WTC11 (cell line): ENCODE measurements around the gene SOSTDC1. TPM values are rescaled to one million over a fixed set of nuclear protein-coding genes. Genes with fewer than 3 reads are reported as not detected.

Source experiments
- ATAC-seq: fragments of 200-7000 bp; cut with Tn5 transposase; 2 replicates; pipeline ENCODE4 v1.10.0; 2021; ENCODE audit warnings: mild to moderate bottlenecking, moderate library complexity
- CTCF ChIA-PET: fragments of 300-600 bp; sonication (Branson Sonifier 250); formaldehyde crosslinking; loops from one replicate; lab custom pipeline; 2021; ENCODE audit warnings: antibody characterized with exemption; lab: Charles Lee
- POLR2A ChIA-PET: fragments of 350-600 bp; sonication (Branson Sonifier 250); formaldehyde crosslinking; loops from one replicate; lab custom pipeline; 2021; ENCODE audit warnings: antibody characterized with exemption; lab: Charles Lee
- DNase-seq: peaks from one replicate; pipeline ENCODE4 v3.0.0; 2021; ENCODE audit warnings: low spot score
- H3K27ac Mint-ChIP-seq: 2 replicates; pipeline ENCODE4 v1.8.0; 2021; ENCODE audit warnings: mixed read lengths
- H3K27me3 Mint-ChIP-seq: 2 replicates; pipeline ENCODE4 v1.8.0; 2021; ENCODE audit warnings: low read depth, mild to moderate bottlenecking, moderate library complexity, mixed read lengths
- H3K36me3 Mint-ChIP-seq: 2 replicates; pipeline ENCODE4 v1.8.0; 2021; ENCODE audit warnings: mixed read lengths
- H3K4me1 Mint-ChIP-seq: 2 replicates; pipeline ENCODE4 v1.8.0; 2022; ENCODE audit warnings: mixed read lengths
- H3K4me3 Mint-ChIP-seq: 2 replicates; pipeline ENCODE4 v1.8.0; 2021; ENCODE audit warnings: mild to moderate bottlenecking, moderate library complexity, mixed read lengths
- H3K9me3 Mint-ChIP-seq: 2 replicates; pipeline ENCODE4 v1.8.0; 2021; ENCODE audit warnings: mixed read lengths
- CBFB ChIP-seq: sonication (generic); formaldehyde crosslinking; IDR thresholded peaks from 2 replicates; pipeline ENCODE4 v1.8.1; 2022; ENCODE audit warnings: mild to moderate bottlenecking, low read depth, missing genetic modification reagents
- EMX1 ChIP-seq: fragments of 250-450 bp; sonication (Bioruptor Pico); IDR thresholded peaks from 2 replicates; pipeline ENCODE4 v1.8.0; 2021; ENCODE audit warnings: mild to moderate bottlenecking
- GRHL2 ChIP-seq: fragments of 250-450 bp; sonication (Bioruptor Pico); IDR thresholded peaks from 2 replicates; pipeline ENCODE4 v1.8.0; 2022; ENCODE audit warnings: mild to moderate bottlenecking, moderate library complexity; ENCODE audit not compliant: insufficient replicate concordance, severe bottlenecking
- JAZF1 ChIP-seq: fragments of 250-450 bp; sonication (Bioruptor Pico); IDR thresholded peaks from 2 replicates; pipeline ENCODE4 v1.9.0; 2021; ENCODE audit warnings: moderate library complexity, mild to moderate bottlenecking, inconsistent platforms
- JUN ChIP-seq: sonication (generic); formaldehyde crosslinking; IDR thresholded peaks from 2 replicates; pipeline ENCODE4 v1.8.0; 2023; ENCODE audit warnings: mild to moderate bottlenecking, missing genetic modification reagents
- NFATC4 ChIP-seq: fragments of 250-450 bp; sonication (Bioruptor Pico); IDR thresholded peaks from 2 replicates; pipeline ENCODE4 v1.9.0; 2021; ENCODE audit warnings: mild to moderate bottlenecking
- NR2C2 ChIP-seq: sonication (generic); formaldehyde crosslinking; IDR thresholded peaks from 2 replicates; pipeline ENCODE4 v1.8.0; 2022; ENCODE audit warnings: mild to moderate bottlenecking, missing genetic modification reagents
- SMAD4 ChIP-seq: sonication (generic); formaldehyde crosslinking; IDR thresholded peaks from 2 replicates; pipeline ENCODE4 v1.8.0; 2022; ENCODE audit warnings: mild to moderate bottlenecking, missing genetic modification reagents
- SOX15 ChIP-seq: fragments of 250-450 bp; sonication (Bioruptor Pico); IDR thresholded peaks from 2 replicates; pipeline ENCODE4 v1.9.0; 2021; ENCODE audit warnings: mild to moderate bottlenecking
- SP1 ChIP-seq: sonication (generic); formaldehyde crosslinking; conservative IDR thresholded peaks from 2 replicates; pipeline ENCODE4 v1.8.1; 2022; ENCODE audit warnings: missing genetic modification reagents
- ZBTB21 ChIP-seq: sonication (generic); formaldehyde crosslinking; IDR thresholded peaks from 2 replicates; pipeline ENCODE4 v1.8.1; 2023; ENCODE audit warnings: mild to moderate bottlenecking, missing genetic modification reagents, borderline replicate concordance
- ZNF263 ChIP-seq: sonication (generic); formaldehyde crosslinking; IDR thresholded peaks from 2 replicates; pipeline ENCODE4 v1.8.1; 2022; ENCODE audit warnings: low read depth, mild to moderate bottlenecking, moderate library complexity, missing genetic modification reagents
- ZNF317 ChIP-seq: sonication (generic); formaldehyde crosslinking; IDR thresholded peaks from 2 replicates; pipeline ENCODE4 v1.8.1; 2023; ENCODE audit warnings: low read depth, mild to moderate bottlenecking, moderate library complexity, missing genetic modification reagents, borderline replicate concordance
- ZNF423 ChIP-seq: fragments of 250-450 bp; sonication (Bioruptor Pico); IDR thresholded peaks from 2 replicates; pipeline ENCODE4 v2.1.2; 2022; ENCODE audit warnings: mild to moderate bottlenecking, moderate library complexity
- total RNA-seq: library from RNA; stranded (reverse); gene quantifications from 3 replicates; pipeline ENCODE4 v1.2.3, GENCODE V29; 2021
- TF ChIP-seq, protein P1 (sequence below): sonication (generic); formaldehyde crosslinking; IDR thresholded peaks from 2 replicates; pipeline ENCODE4 v1.8.1; 2023; ENCODE audit warnings: mild to moderate bottlenecking, missing genetic modification reagents, moderate library complexity
- TF ChIP-seq, protein P2 (sequence below): sonication (generic); formaldehyde crosslinking; IDR thresholded peaks from 2 replicates; pipeline ENCODE4 v1.8.1; 2022; ENCODE audit warnings: low read depth, missing genetic modification reagents, borderline replicate concordance
- TF ChIP-seq, protein P3 (sequence below): sonication (generic); formaldehyde crosslinking; IDR thresholded peaks from 2 replicates; pipeline ENCODE4 v1.8.1; 2023; ENCODE audit warnings: mild to moderate bottlenecking, moderate library complexity, missing genetic modification reagents
- TF ChIP-seq, protein P4 (sequence below): sonication (generic); formaldehyde crosslinking; IDR thresholded peaks from 2 replicates; pipeline ENCODE4 v1.8.1; 2023; ENCODE audit warnings: mild to moderate bottlenecking, missing genetic modification reagents
- TF ChIP-seq, protein P5 (sequence below): sonication (generic); formaldehyde crosslinking; IDR thresholded peaks from 2 replicates; pipeline ENCODE4 v1.8.0; 2022; ENCODE audit warnings: mild to moderate bottlenecking, missing genetic modification reagents
- TF ChIP-seq, protein P6 (sequence below): sonication (generic); formaldehyde crosslinking; IDR thresholded peaks from 2 replicates; pipeline ENCODE4 v1.8.0; 2022; ENCODE audit warnings: missing genetic modification reagents

The SOSTDC1 gene
- total RNA-seq, 1 experiment from 2014 or later, result 0.15 TPM

DNA sequence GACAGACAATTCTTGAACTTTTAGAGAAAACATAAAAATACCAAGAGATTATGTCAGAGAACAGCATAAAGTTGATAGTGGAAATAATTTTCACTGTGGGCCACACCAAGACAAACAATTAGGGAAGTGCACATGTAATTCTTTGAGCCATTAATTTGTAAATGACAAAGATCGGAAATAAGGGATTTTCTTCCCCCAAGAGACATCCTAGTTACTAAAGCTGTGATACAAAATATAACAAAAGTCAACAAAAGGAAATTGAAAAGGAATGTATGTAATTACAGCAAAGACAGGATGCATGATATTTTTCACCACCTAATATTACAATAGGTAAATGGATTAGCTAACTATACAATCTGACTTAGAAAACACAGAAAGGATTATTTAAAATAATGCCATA is 48.7 kb upstream of the SOSTDC1 start:
- no peak for TF ChIP-seq GRHL2 (CRISPR knock-in tag)
- TF ChIP-seq, protein P1, sequence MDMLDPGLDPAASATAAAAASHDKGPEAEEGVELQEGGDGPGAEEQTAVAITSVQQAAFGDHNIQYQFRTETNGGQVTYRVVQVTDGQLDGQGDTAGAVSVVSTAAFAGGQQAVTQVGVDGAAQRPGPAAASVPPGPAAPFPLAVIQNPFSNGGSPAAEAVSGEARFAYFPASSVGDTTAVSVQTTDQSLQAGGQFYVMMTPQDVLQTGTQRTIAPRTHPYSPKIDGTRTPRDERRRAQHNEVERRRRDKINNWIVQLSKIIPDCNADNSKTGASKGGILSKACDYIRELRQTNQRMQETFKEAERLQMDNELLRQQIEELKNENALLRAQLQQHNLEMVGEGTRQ (CRISPR knock-in tag), result no peak
- TF ChIP-seq, protein P2, sequence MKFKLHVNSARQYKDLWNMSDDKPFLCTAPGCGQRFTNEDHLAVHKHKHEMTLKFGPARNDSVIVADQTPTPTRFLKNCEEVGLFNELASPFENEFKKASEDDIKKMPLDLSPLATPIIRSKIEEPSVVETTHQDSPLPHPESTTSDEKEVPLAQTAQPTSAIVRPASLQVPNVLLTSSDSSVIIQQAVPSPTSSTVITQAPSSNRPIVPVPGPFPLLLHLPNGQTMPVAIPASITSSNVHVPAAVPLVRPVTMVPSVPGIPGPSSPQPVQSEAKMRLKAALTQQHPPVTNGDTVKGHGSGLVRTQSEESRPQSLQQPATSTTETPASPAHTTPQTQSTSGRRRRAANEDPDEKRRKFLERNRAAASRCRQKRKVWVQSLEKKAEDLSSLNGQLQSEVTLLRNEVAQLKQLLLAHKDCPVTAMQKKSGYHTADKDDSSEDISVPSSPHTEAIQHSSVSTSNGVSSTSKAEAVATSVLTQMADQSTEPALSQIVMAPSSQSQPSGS, result no peak
- CTCF ChIA-PET, result no interaction called here
- ATAC-seq (no peak), DNase-seq (no peak)
- H3K36me3 Mint-ChIP-seq, result no peaks in the 10 kb centered on the region
- POLR2A ChIA-PET, result interaction anchor here (0.6 kb wide), 1 partner anchor 9 kb away, joined by 3 read pairs; no protein-coding TSS in a partner anchor
- H3K4me1 Mint-ChIP-seq, result peaks cover 17% of the 10 kb centered on the region
- H3K4me3 Mint-ChIP-seq, result no peak overlapping the region
- no peak overlapping the region for H3K27ac Mint-ChIP-seq
- H3K9me3 Mint-ChIP-seq, result peaks cover 11% of the 10 kb centered on the region; the same call in 1 of the 2 replicates
- no peaks in the 10 kb centered on the region for H3K27me3 Mint-ChIP-seq

DNA sequence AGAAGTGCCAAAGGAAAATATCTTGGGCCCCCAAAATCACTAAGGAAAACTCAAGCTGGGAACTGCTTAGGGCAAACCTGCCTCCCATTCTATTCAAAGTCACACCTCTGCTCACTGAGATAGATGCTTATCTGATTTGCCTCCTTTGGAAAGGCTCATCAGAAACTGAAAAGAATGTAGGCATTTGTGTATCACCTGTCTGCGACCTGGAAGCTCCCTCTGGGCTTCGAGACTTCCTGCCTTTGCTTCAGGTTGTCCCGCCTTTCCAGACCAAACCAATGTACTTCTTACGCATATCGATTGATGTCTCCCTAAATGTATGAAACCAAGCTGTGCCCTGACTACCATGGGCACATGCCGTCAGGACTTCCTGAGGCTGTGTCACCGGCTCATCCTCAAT is 46.6 kb upstream of the SOSTDC1 start:
- no peaks in the 10 kb centered on the region for H3K27me3 Mint-ChIP-seq
- CTCF ChIA-PET, result no interaction called here
- no peaks in the 10 kb centered on the region for H3K36me3 Mint-ChIP-seq
- POLR2A ChIA-PET, result no interaction called here
- H3K9me3 Mint-ChIP-seq, result peaks cover 18% of the 10 kb centered on the region
- no peak overlapping the region for H3K27ac Mint-ChIP-seq
- TF ChIP-seq ZBTB21 (CRISPR knock-in tag), result no peak
- TF ChIP-seq NFATC4 (CRISPR knock-in tag), result no peak
- no peak for TF ChIP-seq CBFB (CRISPR knock-in tag)
- no peak for TF ChIP-seq EMX1
- DNase-seq (no peak), ATAC-seq (peak; percentile 73)
- peaks cover 17% of the 10 kb centered on the region for H3K4me1 Mint-ChIP-seq
- H3K4me3 Mint-ChIP-seq, result no peak overlapping the region

DNA sequence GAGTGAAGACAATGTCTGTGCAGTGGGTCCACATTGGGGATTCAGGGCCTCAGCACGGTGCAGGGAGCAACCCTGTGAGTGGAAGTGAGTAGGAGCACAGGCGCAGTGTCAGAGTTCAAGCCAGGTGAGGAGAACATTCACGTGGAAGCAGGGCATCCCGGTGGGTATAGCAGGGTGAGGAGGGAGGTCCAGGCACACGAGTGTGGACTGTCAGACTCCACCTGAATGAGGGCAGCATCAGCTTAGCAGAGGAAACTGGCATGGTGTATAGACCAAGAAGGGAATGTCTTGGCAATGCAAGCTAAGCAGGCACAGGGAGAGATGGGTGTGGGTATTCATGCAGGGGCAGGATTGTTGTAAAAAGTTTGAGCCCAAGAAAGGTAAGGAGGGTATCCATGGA is 45.8 kb upstream of the SOSTDC1 start:
- no peak for DNase-seq
- TF ChIP-seq SMAD4 (CRISPR knock-in tag), result no peak
- no peak for TF ChIP-seq JAZF1
- no peak for TF ChIP-seq JUN (CRISPR knock-in tag)
- no peak for TF ChIP-seq SP1 (CRISPR knock-in tag)
- no peak for TF ChIP-seq ZNF263 (CRISPR knock-in tag)
- TF ChIP-seq NFATC4 (CRISPR knock-in tag), result no peak
- TF ChIP-seq, protein P3, sequence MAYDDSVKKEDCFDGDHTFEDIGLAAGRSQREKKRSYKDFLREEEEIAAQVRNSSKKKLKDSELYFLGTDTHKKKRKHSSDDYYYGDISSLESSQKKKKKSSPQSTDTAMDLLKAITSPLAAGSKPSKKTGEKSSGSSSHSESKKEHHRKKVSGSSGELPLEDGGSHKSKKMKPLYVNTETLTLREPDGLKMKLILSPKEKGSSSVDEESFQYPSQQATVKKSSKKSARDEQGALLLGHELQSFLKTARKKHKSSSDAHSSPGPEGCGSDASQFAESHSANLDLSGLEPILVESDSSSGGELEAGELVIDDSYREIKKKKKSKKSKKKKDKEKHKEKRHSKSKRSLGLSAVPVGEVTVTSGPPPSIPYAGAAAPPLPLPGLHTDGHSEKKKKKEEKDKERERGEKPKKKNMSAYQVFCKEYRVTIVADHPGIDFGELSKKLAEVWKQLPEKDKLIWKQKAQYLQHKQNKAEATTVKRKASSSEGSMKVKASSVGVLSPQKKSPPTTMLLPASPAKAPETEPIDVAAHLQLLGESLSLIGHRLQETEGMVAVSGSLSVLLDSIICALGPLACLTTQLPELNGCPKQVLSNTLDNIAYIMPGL (CRISPR knock-in tag), result no peak
- TF ChIP-seq NR2C2 (CRISPR knock-in tag), result no peak
- POLR2A ChIA-PET, result no interaction called here
- Mint-ChIP-seq H3K27ac (no peak overlapping the region), H3K27me3 (no peaks in the 10 kb centered on the region), H3K36me3 (no peaks in the 10 kb centered on the region), H3K4me3 (no peak overlapping the region), H3K9me3 (peaks cover 18% of the 10 kb centered on the region), H3K4me1 (peaks cover 17% of the 10 kb centered on the region)
- ATAC-seq, result no peak
- CTCF ChIA-PET, result no interaction called here

DNA sequence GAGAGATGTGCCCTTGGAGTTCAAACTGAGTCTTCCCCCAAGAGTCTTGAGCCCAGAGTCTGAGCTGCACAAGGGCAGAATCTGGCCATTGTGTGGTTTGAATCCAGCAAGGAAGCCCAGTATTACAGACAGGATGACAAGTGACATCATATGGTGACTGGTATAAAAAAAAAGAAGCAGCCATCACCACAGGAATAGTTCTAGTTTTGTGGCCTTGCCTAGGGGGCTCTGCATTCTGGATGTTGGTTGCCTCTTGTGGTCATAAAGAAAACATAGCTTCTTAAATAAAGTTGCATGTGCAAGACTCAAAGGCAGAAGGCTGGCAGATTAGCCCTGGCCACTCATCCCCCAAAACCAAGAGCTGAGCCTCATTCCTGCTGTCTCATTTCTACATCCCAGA is 44.3 kb upstream of the SOSTDC1 start:
- no peak overlapping the region for H3K27ac Mint-ChIP-seq
- peaks cover 8% of the 10 kb centered on the region for H3K9me3 Mint-ChIP-seq
- H3K4me3 Mint-ChIP-seq, result no peak overlapping the region
- peaks cover 17% of the 10 kb centered on the region for H3K4me1 Mint-ChIP-seq
- DNase-seq (no peak), ATAC-seq (no peak)
- ChIA-PET CTCF (no interaction called here), POLR2A (interaction anchor here (0.7 kb wide), 1 partner anchor 825 kb away, joined by 3 read pairs; no protein-coding TSS in a partner anchor)
- no peaks in the 10 kb centered on the region for H3K27me3 Mint-ChIP-seq
- no peaks in the 10 kb centered on the region for H3K36me3 Mint-ChIP-seq
- TF ChIP-seq, protein P4, sequence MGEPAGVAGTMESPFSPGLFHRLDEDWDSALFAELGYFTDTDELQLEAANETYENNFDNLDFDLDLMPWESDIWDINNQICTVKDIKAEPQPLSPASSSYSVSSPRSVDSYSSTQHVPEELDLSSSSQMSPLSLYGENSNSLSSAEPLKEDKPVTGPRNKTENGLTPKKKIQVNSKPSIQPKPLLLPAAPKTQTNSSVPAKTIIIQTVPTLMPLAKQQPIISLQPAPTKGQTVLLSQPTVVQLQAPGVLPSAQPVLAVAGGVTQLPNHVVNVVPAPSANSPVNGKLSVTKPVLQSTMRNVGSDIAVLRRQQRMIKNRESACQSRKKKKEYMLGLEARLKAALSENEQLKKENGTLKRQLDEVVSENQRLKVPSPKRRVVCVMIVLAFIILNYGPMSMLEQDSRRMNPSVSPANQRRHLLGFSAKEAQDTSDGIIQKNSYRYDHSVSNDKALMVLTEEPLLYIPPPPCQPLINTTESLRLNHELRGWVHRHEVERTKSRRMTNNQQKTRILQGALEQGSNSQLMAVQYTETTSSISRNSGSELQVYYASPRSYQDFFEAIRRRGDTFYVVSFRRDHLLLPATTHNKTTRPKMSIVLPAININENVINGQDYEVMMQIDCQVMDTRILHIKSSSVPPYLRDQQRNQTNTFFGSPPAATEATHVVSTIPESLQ (CRISPR knock-in tag), result no peak
- TF ChIP-seq SOX15 (CRISPR knock-in tag) (no peak), ZNF317 (CRISPR knock-in tag) (no peak), ZNF423 (CRISPR knock-in tag) (no peak)
- TF ChIP-seq, protein P5, sequence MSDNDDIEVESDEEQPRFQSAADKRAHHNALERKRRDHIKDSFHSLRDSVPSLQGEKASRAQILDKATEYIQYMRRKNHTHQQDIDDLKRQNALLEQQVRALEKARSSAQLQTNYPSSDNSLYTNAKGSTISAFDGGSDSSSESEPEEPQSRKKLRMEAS (CRISPR knock-in tag), result no peak
- TF ChIP-seq, protein P6, sequence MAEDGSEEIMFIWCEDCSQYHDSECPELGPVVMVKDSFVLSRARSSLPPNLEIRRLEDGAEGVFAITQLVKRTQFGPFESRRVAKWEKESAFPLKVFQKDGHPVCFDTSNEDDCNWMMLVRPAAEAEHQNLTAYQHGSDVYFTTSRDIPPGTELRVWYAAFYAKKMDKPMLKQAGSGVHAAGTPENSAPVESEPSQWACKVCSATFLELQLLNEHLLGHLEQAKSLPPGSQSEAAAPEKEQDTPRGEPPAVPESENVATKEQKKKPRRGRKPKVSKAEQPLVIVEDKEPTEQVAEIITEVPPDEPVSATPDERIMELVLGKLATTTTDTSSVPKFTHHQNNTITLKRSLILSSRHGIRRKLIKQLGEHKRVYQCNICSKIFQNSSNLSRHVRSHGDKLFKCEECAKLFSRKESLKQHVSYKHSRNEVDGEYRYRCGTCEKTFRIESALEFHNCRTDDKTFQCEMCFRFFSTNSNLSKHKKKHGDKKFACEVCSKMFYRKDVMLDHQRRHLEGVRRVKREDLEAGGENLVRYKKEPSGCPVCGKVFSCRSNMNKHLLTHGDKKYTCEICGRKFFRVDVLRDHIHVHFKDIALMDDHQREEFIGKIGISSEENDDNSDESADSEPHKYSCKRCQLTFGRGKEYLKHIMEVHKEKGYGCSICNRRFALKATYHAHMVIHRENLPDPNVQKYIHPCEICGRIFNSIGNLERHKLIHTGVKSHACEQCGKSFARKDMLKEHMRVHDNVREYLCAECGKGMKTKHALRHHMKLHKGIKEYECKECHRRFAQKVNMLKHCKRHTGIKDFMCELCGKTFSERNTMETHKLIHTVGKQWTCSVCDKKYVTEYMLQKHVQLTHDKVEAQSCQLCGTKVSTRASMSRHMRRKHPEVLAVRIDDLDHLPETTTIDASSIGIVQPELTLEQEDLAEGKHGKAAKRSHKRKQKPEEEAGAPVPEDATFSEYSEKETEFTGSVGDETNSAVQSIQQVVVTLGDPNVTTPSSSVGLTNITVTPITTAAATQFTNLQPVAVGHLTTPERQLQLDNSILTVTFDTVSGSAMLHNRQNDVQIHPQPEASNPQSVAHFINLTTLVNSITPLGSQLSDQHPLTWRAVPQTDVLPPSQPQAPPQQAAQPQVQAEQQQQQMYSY, result no peak
